Activated CD8-positive, alpha-beta memory T cell treated with anti-CD3 and anti-CD28 coated beads, Interleukin-2, amount 50 U/mL, for 24 hours (primary cell): ENCODE data around the gene ALK.

Experiments used
- DNase-seq: peaks from one replicate; pipeline ENCODE4 v3.0.0-alpha.2; 2020; ENCODE audit errors: extremely low read depth

ALK gene

GRCh38 chr2:29578084-29578598 is 343.2 kb downstream of the ALK start:
- no peak for DNase-seq

GRCh38 chr2:29576231-29576630 is 345.2 kb downstream of the ALK start:
- no peak for DNase-seq

- no peak for DNase-seq
These were observed 346.0 kb downstream of the ALK start for GRCh38 chr2:29575370-29575890.

GRCh38 chr2:29573612-29574011 is 347.8 kb downstream of the ALK start:
- DNase-seq = no peak

- no peak for DNase-seq
These were observed 348.2 kb downstream of the ALK start for GRCh38 chr2:29573147-29573546.

GRCh38 chr2:29570539-29570938 is 350.8 kb downstream of the ALK start:
- DNase-seq = no peak

GRCh38 chr2:29567906-29568520 is 353.4 kb downstream of the ALK start:
- no peak for DNase-seq

- no peak for DNase-seq
These were observed 357.7 kb downstream of the ALK start for GRCh38 chr2:29563697-29564096.

- DNase-seq = no peak
These were observed 358.5 kb downstream of the ALK start for GRCh38 chr2:29562896-29563295.

- no peak for DNase-seq
These were observed 359.1 kb downstream of the ALK start for GRCh38 chr2:29562319-29562718.

- DNase-seq = no peak
These were observed 359.8 kb downstream of the ALK start for GRCh38 chr2:29561628-29562027.

GRCh38 chr2:29561181-29561580 is 360.2 kb downstream of the ALK start:
- no peak for DNase-seq

- no peak for DNase-seq
These were observed 360.8 kb downstream of the ALK start for GRCh38 chr2:29560566-29560965.

- DNase-seq = no peak
These were observed 361.4 kb downstream of the ALK start for GRCh38 chr2:29560030-29560429.

- no peak for DNase-seq
These were observed 361.8 kb downstream of the ALK start for GRCh38 chr2:29559578-29559977.

GRCh38 chr2:29558097-29558496 is 363.3 kb downstream of the ALK start:
- no peak for DNase-seq

- DNase-seq = no peak
These were observed 364.1 kb downstream of the ALK start for GRCh38 chr2:29557268-29557667.

- no peak for DNase-seq
These were observed 372.4 kb downstream of the ALK start for GRCh38 chr2:29549069-29549380.

- no peak for DNase-seq
These were observed 376.5 kb downstream of the ALK start for GRCh38 chr2:29544917-29545316.

- DNase-seq = no peak
These were observed 377.4 kb downstream of the ALK start for GRCh38 chr2:29544031-29544430.

GRCh38 chr2:29535188-29535587 is 386.2 kb downstream of the ALK start:
- no peak for DNase-seq

- DNase-seq = no peak
These were observed 388.9 kb downstream of the ALK start for GRCh38 chr2:29532436-29532835.

- DNase-seq = no peak
These were observed 389.8 kb downstream of the ALK start for GRCh38 chr2:29531626-29532025.

GRCh38 chr2:29530281-29530680 is 391.1 kb downstream of the ALK start:
- DNase-seq = no peak
